Stimulated activated CD4-positive, alpha-beta T cell treated with anti-CD3 and anti-CD28 coated beads, Interleukin-4, amount 100 ng/mL, for 1 hour (primary cell): ENCODE measurements around the gene ALDH2.
"Not testable (repeated sequence)": the region's sequence is repeated elsewhere in the genome, so short reads cannot be mapped to it uniquely, and the experiment has no call there.

Source experiments
- DNase-seq: peaks from one replicate; pipeline ENCODE4 v3.0.0-alpha.2; 2020

The ALDH2 gene

DNA sequence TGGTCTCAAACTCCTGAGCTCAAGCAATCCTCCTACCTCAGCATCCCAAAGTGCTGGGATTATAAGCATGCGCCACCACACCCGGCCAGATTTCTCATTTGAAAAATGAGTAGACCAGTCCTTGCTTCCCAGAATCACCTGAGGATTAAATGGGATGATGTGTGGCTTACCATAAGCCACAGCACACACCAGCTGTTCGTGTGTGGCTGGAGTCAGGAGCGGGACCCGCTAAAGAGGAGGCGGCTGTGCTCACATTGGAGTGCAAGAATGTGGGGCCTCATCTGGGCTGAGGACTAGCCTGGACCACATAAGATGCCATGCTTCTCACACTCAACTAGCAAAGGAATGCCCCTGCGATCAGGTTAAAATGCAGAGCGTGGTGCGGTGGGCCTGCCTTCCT is 6.7 kb upstream of the ALDH2 start:
- no peak for DNase-seq

- DNase-seq, result no peak
Measured at GRCh38 chr12:111761099-111761498, 5.6 kb upstream of the ALDH2 start.

DNA sequence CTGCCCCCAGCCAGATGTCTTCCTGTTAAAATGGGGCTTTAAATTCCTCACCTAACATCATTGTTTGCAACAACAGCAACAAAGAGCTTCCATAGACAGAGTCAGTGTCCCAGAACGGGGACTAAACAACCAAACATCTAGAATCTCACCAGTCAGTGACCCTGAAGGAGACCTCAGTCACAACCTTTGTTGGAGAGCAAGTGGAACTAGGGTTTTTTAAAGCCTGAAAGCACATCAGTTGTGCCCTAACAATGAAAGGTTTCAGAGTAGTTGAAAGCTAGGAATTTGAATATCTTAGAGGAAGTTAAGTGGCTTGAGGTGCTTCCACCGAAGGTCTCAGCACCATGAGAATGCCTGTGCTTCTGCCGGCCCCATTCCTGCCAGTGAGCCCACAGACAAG is 5.0 kb upstream of the ALDH2 start:
- DNase-seq, result no peak

DNA sequence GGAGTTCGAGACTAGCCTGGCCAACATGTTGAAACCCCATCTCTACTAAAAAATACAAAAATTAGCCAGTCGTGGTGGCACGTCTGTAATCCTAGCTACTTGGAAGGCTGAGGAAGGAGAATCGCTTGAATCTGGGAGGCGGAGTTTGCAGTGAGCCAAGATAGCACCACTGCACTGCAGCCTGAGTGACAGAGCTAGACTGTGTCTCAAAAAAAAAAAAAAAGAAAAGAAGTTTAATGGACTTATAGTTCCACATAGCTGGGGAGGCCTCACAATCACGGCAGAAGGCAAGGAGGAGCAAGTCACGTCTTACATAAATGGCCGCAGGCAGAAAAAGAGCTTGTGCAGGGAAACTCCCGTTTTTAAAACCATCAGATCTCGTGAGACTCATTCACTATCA is 3.2 kb upstream of the ALDH2 start:
- DNase-seq, result not testable (repeated sequence)

GRCh38 chr12:111764120-111764821 is 2.5 kb upstream of the ALDH2 start:
- DNase-seq, result no peak

DNA sequence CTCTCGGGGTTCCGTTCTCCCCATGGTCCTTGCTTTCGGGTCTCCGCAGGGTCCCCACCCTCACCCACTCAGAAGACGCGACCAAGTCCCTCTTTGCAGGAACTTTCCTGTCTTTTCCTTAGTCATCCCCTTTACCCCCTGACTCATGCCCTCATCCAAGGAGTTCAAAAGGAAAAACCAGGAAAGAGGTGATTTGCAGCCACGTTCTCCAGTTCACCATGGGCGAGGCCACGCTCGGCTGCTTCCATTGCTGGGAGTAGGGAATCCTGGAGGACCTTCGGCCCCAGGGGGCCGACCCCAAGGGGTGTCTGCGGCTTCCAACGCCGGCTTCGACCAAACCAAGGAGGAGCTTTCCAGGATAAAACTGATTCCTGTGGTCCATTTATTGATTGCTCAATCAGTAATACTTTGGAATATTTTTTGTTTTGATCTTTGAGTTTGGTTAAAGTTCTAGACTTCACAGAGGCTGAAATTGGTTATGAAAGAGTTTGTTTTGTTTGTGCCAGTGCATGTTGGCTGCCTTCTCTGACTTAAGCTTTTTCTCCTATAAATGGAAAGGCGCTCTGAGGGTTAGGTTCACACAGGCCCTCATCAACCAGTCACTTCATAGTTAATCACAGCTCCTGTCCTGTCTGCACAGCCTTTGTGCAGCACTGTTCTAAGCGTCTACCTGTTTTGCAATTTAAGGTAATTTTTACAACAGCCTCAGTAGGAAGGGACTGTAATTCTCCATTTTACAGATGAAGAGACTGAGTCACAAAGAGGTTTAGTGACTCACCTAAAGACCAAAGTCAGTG is 827 bp downstream of the ALDH2 start:
- no peak for DNase-seq

- DNase-seq, result no peak
Measured at GRCh38 chr12:111768159-111768895, 1.6 kb downstream of the ALDH2 start.

- DNase-seq, result no peak
Measured at GRCh38 chr12:111769599-111769998, 2.9 kb downstream of the ALDH2 start.

- DNase-seq, result no peak
Measured at GRCh38 chr12:111773801-111774551, 7.2 kb downstream of the ALDH2 start.

GRCh38 chr12:111775205-111776193 is 8.8 kb downstream of the ALDH2 start:
- DNase-seq, result no peak

DNA sequence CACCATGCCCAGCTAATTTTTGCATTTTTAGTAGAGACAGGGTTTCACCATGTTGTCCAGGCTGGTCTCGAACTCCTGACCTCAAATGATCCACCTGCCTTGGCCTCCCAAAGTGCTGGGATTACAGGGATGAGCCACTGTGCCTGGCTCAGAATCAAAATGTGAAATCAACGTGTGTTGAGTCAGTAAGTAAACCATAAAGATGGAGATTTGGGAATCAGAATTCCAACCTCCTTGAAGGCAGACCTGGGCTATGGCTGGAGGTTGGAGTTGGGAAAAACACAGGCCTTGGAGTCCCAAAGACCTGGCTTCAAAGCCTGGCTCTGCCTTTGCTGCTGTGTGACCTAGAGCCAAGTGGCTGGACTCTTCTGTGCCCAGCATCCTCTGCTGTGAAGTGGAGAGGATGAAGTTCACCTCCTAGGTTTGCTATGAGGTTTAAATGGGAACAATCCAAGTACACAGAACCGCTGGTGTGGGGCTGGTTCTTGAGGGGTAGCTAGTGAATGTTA is 10.2 kb downstream of the ALDH2 start:
- no peak for DNase-seq

- DNase-seq, result no peak
Measured at GRCh38 chr12:111777345-111778045, 10.8 kb downstream of the ALDH2 start.

DNA sequence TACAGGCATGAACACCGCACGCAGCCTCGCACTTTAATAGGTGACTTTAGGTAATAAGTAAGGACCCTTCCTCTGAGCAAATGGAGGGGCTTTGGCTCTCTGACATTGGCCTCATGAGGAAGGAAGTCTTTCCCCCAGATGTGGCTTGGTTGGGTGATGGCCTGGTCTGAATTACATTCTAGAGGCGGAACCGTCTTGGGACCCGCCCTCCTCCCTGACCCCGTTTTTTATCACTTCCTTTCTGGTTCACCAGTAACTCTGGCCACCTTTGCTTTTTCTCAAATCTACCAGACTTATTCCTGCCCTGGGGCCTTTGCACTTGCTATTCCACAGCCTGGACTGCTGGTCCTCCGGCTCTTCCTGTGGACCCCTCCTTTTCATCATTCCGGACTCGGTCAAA is 13.4 kb downstream of the ALDH2 start:
- no peak for DNase-seq

DNA sequence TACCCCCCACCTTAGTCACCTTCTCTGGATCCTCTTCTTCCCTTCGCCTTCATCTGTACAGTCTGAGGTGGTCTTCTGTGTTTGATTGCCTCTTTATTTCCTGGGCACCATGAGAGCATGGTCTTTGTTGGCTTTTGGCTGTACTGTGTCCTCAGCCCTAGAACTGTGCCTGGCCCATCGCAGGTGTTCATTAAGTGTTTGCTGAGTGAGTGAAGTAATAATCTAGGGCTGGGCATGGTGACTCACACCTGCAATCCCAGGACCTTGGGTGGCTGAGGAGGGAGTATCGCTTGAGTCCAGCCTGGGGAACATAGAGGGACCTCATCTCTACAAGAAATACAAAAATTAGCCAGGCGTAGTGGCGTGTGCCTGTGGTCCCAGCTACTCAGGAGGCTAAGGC is 13.9 kb downstream of the ALDH2 start:
- DNase-seq, result no peak

DNA sequence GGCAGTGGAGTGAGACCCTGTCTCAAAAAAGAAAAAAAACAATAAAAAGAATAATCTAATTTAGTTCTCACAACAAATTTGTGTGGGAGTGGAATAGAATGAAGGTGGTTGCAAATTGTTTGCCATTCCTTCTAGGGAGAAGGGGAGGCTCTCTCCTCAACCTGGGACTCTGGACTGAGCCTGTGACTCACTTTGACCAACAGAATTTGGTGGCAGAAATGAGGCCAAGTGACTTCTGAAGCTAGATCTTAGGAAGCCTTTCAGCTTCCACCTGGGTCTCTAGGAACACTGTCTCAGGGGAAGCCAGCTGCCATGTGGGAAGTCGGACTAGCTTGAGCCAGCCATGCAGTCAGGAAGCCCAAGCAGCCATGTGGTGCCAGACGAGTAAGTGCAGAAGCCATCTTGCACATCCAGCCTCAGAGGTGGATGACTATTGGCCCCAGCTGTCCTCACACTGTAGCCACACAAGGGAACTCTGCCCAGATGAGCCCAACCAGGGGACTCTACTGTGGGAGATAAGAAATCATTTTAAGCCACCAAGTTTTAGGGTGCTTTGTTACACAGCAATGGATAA is 14.4 kb downstream of the ALDH2 start:
- DNase-seq, result no peak

GRCh38 chr12:111783046-111783445 is 16.3 kb downstream of the ALDH2 start:
- DNase-seq, result no peak

GRCh38 chr12:111784953-111785352 is 18.2 kb downstream of the ALDH2 start:
- DNase-seq, result no peak

DNA sequence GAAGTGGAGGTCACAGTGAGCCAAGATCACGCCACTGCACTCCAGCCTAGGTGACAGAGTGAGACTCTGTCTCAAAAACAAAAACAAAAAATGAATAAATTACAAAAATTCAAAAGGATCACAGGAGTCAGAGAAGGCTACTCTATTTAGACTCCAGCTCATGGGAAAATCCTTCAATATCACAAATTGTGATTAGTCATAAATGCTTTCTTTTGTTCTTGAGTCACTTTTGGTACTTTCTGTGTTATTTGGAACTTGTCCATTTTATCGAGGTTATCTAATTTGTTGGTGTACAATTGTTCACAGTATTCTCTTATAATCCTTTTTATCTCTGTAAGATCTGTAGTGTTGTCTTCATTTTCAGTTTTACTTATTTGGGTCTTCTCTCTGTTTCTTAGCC is 18.9 kb downstream of the ALDH2 start:
- no peak for DNase-seq

DNA sequence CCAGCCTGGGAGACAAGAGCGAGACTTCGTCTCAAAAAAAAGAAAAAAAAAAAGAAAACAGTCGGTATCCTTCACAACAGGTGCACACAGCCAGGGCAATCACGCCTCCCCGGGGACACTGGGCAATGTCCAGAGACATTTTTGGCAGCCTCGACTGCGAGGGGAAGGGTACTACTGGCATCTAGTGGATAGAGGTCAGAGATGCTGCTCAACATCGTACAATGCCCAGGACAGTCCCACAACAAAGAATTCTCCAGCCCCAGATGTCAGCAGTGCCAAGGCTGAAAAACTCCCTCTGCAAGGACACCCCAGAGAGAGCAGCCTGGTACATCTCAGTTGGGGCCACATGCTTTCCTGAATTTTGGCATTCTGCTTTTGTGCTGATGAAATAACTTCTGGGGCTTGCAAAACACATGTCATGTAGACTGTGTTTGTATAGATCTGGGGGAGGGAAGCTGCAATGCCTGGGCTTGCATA is 21.5 kb downstream of the ALDH2 start:
- DNase-seq, result no peak

GRCh38 chr12:111789779-111790178 is 23.0 kb downstream of the ALDH2 start:
- no peak for DNase-seq
